K562 (cell line): ENCODE data around the gene TRMT112. TPM values are rescaled to one million over a fixed set of nuclear protein-coding genes. Genes with fewer than 3 reads are reported as not detected.
A peak's percentile ranks its signal among the peaks of the same experiment; 100 is the strongest.

Experiments
- ATF1 ChIP-seq, 2 experiments: fragments of 450-650 bp in 1 of 2; IDR thresholded peaks; 2 replicates each; pipeline ENCODE4 v1.6.1; 2016; ENCODE audit warnings: missing compliant biosample characterization in 1 of 2, missing genetic modification characterization in 1 of 2
- BRCA1 ChIP-seq, 2 experiments: fragments of 450-650 bp in 1 of 2; sonication (generic) in 1 of 2; formaldehyde crosslinking in 1 of 2; IDR thresholded peaks; 2 replicates each; pipeline versions ENCODE4 v1.5.0 to v1.6.1; 2017 to 2020; ENCODE audit warnings: mild to moderate bottlenecking in 1 of 2, missing genetic modification reagents in 1 of 2
- C11orf30 ChIP-seq: fragments of 450-650 bp; IDR thresholded peaks from 2 replicates; pipeline ENCODE4 v1.6.1; 2016; ENCODE audit warnings: low read depth, mild to moderate bottlenecking
- FUS ChIP-seq: fragments of 200-400 bp; formaldehyde crosslinking; optimal IDR thresholded peaks from 2 replicates; pipeline ENCODE3; 2017; ENCODE audit warnings: low read depth, low read length
- POLR2G ChIP-seq: fragments of 200-400 bp; formaldehyde crosslinking; IDR thresholded peaks from 2 replicates; pipeline ENCODE4 v1.6.1; 2017; ENCODE audit warnings: low read depth, mild to moderate bottlenecking, antibody characterized with exemption, low read length, moderate library complexity
- SPI1 ChIP-seq: IDR thresholded peaks from 2 replicates; pipeline ENCODE4 v1.6.1; 2011; ENCODE audit warnings: low read depth, low read length, control low read depth, borderline replicate concordance
- polyA plus RNA-seq, 8 experiments: library from polyadenylated mRNA; depleted of rRNA in 4 of 8; stranded (reverse) in 5 of 8; unstranded in 3 of 8; fragments of >200 nt; fragmentation: Nextera tagmentation in 2 of 8; fragmentation: Illumina TruSeq in 1 of 8; extraction: Ambion mirVana in 2 of 8; extraction: Trizol in 1 of 8; gene quantifications; 2 replicates each; pipeline versions ENCODE4 v1.2.1 to v1.2.3, GENCODE V29; 2011 to 2014; ENCODE audit warnings: inconsistent platforms in 1 of 8, missing spikeins in 1 of 8
- total RNA-seq, 7 experiments: library from RNA; depleted of rRNA in 6 of 7; stranded (reverse); fragments of >200 nt in 6 of 7; fragmentation: Illumina TruSeq in 2 of 7; extraction: Trizol in 2 of 7; gene quantifications; 2 replicates each; pipeline versions ENCODE4 v1.2.1 to v1.2.3, GENCODE V29; 2011 to 2021; ENCODE audit warnings: low replicate concordance in 1 of 7
- TF ChIP-seq, protein P1 (sequence below): sonication (generic); formaldehyde crosslinking; IDR thresholded peaks from 2 replicates; pipeline ENCODE4 v1.9.0; 2022; ENCODE audit warnings: mild to moderate bottlenecking, missing genetic modification reagents
- TF ChIP-seq, protein P2 (sequence below): IDR thresholded peaks from 2 replicates; pipeline ENCODE4 v1.6.1; 2011; ENCODE audit warnings: borderline replicate concordance, low read depth, mild to moderate bottlenecking, moderate library complexity, low read length; ENCODE audit not compliant: insufficient read depth, poor library complexity, severe bottlenecking
- TF ChIP-seq, protein P3 (sequence below): IDR thresholded peaks from 3 replicates; pipeline ENCODE4 v1.6.1; 2011; ENCODE audit warnings: borderline replicate concordance, mild to moderate bottlenecking, moderate library complexity; ENCODE audit not compliant: insufficient read length; ENCODE audit errors: extremely low read depth

TRMT112 gene
- total and polyA plus RNA-seq, 9 of the 15 experiments (the other 6 are each of a cell fraction or from before 2014, with no cell fraction given), result 162 to 444 (median 300) TPM

DNA sequence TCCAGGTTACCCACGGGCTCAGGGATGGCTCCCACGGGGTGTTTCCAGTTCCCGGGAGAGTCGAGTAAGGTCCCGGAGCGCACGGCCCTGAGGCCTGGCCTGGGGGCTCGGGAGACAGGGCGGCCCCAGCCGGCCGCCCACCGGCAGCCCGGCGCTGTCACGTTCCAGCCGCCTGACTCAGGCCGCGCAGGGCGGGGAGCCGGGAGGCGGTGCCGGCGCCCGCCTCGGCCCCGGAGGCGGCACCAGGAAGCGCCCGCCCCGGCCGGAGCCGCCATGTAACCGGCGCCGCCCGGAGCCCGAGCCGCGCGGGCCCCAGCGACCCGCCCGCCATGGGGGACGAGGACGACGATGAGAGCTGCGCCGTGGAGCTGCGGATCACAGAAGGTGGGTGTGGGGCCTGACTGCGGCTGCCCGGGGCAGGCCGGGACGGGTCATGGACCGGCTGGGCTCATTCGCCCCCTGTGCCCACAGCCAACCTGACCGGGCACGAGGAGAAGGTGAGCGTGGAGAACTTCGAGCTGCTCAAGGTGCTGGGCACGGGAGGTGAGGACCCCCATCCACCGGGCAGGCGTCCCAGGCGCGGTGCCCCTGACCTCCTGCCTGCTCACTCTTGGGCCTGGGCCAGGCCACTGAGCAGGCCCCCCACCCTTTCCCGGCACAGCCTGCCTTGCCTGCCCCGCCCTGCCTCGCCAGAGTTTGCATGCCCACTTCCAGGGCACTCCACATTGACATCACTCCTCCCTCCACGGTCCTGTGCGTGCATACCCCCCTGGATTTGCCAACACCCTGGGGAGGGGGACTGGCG is 41.8 kb upstream of the TRMT112 start, which contains the start of gene RPS6KA4 (continued):
- TF ChIP-seq, protein P1, sequence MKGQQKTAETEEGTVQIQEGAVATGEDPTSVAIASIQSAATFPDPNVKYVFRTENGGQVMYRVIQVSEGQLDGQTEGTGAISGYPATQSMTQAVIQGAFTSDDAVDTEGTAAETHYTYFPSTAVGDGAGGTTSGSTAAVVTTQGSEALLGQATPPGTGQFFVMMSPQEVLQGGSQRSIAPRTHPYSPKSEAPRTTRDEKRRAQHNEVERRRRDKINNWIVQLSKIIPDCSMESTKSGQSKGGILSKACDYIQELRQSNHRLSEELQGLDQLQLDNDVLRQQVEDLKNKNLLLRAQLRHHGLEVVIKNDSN, result no peak; the same call in 1 of the 2 replicates
- TF ChIP-seq FUS (no peak), POLR2G (peak; percentile 93), SPI1 (no peak), C11orf30 (no peak), ATF1 (CRISPR knock-in tag; IDR thresholded peaks at IDR 0.05) (no peak), ATF1 (tag; IDR thresholded peaks at IDR 0.05) (no peak), BRCA1 (IDR thresholded peaks at IDR 0.05) (no peak), BRCA1 (CRISPR knock-in tag; IDR thresholded peaks at IDR 0.05) (no peak)
- TF ChIP-seq, protein P2, sequence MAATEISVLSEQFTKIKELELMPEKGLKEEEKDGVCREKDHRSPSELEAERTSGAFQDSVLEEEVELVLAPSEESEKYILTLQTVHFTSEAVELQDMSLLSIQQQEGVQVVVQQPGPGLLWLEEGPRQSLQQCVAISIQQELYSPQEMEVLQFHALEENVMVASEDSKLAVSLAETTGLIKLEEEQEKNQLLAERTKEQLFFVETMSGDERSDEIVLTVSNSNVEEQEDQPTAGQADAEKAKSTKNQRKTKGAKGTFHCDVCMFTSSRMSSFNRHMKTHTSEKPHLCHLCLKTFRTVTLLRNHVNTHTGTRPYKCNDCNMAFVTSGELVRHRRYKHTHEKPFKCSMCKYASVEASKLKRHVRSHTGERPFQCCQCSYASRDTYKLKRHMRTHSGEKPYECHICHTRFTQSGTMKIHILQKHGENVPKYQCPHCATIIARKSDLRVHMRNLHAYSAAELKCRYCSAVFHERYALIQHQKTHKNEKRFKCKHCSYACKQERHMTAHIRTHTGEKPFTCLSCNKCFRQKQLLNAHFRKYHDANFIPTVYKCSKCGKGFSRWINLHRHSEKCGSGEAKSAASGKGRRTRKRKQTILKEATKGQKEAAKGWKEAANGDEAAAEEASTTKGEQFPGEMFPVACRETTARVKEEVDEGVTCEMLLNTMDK, result no peak
- TF ChIP-seq, protein P3, sequence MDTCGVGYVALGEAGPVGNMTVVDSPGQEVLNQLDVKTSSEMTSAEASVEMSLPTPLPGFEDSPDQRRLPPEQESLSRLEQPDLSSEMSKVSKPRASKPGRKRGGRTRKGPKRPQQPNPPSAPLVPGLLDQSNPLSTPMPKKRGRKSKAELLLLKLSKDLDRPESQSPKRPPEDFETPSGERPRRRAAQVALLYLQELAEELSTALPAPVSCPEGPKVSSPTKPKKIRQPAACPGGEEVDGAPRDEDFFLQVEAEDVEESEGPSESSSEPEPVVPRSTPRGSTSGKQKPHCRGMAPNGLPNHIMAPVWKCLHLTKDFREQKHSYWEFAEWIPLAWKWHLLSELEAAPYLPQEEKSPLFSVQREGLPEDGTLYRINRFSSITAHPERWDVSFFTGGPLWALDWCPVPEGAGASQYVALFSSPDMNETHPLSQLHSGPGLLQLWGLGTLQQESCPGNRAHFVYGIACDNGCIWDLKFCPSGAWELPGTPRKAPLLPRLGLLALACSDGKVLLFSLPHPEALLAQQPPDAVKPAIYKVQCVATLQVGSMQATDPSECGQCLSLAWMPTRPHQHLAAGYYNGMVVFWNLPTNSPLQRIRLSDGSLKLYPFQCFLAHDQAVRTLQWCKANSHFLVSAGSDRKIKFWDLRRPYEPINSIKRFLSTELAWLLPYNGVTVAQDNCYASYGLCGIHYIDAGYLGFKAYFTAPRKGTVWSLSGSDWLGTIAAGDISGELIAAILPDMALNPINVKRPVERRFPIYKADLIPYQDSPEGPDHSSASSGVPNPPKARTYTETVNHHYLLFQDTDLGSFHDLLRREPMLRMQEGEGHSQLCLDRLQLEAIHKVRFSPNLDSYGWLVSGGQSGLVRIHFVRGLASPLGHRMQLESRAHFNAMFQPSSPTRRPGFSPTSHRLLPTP, result no peak
